ENCODE results near the gene OR13J1.

DNA sequence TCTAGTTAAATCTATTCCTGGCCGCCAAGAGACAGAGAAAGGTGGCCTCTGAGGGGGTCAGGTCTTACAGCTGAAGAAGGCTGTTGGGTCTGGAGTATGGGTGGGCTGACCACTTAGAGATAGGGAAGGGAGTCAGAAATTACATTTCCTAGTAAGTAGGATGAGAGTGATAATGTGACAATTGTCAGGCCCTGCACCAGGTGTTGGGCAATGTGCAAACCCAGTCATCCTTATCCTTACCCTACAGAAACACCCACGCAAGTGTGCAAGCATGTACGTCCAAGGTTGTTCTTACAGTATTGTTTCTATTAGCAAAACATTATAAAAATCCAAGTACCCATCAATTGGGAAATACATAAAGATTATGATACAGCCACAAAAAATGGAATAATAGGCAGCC is 48.6 kb upstream of the OR13J1 start:
- TF ChIP-seq, protein P1, sequence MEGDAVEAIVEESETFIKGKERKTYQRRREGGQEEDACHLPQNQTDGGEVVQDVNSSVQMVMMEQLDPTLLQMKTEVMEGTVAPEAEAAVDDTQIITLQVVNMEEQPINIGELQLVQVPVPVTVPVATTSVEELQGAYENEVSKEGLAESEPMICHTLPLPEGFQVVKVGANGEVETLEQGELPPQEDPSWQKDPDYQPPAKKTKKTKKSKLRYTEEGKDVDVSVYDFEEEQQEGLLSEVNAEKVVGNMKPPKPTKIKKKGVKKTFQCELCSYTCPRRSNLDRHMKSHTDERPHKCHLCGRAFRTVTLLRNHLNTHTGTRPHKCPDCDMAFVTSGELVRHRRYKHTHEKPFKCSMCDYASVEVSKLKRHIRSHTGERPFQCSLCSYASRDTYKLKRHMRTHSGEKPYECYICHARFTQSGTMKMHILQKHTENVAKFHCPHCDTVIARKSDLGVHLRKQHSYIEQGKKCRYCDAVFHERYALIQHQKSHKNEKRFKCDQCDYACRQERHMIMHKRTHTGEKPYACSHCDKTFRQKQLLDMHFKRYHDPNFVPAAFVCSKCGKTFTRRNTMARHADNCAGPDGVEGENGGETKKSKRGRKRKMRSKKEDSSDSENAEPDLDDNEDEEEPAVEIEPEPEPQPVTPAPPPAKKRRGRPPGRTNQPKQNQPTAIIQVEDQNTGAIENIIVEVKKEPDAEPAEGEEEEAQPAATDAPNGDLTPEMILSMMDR (IDR thresholded peaks at IDR 0.05), result no peak
- no peak for TF ChIP-seq SIN3A (IDR thresholded peaks at IDR 0.05; ENCODE audit: borderline replicate concordance, insufficient read depth, low read depth, low read length)
- TF ChIP-seq, protein P2, sequence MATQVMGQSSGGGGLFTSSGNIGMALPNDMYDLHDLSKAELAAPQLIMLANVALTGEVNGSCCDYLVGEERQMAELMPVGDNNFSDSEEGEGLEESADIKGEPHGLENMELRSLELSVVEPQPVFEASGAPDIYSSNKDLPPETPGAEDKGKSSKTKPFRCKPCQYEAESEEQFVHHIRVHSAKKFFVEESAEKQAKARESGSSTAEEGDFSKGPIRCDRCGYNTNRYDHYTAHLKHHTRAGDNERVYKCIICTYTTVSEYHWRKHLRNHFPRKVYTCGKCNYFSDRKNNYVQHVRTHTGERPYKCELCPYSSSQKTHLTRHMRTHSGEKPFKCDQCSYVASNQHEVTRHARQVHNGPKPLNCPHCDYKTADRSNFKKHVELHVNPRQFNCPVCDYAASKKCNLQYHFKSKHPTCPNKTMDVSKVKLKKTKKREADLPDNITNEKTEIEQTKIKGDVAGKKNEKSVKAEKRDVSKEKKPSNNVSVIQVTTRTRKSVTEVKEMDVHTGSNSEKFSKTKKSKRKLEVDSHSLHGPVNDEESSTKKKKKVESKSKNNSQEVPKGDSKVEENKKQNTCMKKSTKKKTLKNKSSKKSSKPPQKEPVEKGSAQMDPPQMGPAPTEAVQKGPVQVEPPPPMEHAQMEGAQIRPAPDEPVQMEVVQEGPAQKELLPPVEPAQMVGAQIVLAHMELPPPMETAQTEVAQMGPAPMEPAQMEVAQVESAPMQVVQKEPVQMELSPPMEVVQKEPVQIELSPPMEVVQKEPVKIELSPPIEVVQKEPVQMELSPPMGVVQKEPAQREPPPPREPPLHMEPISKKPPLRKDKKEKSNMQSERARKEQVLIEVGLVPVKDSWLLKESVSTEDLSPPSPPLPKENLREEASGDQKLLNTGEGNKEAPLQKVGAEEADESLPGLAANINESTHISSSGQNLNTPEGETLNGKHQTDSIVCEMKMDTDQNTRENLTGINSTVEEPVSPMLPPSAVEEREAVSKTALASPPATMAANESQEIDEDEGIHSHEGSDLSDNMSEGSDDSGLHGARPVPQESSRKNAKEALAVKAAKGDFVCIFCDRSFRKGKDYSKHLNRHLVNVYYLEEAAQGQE (IDR thresholded peaks at IDR 0.05; ENCODE audit: insufficient read depth in 1 of 2, low read depth in 2 of 2, low read length in 1 of 2), result no peak
- TF ChIP-seq POLR2AphosphoS5 (IDR thresholded peaks at IDR 0.05; ENCODE audit: low read depth, low read length), result no peak
- no peak for TF ChIP-seq TCF7L2 (IDR thresholded peaks at IDR 0.05; ENCODE audit: low read depth, low read length)

All from Panc1 (cell line).